Trophoblast cell (in vitro differentiated cells and primary cell): ENCODE data around the gene RIN3.
A peak's percentile ranks its signal among the peaks of the same experiment; 100 is the strongest.

ENCODE experiments used
- DNase-seq, 2 donors: peaks; one replicate each; pipeline ENCODE4 v3.0.0-alpha.2; 2016
- H2AFZ ChIP-seq: 2 replicates; pipeline ENCODE4 v1.6.1; 2013; ENCODE audit warnings: low read length, moderate library complexity, mild to moderate bottlenecking; ENCODE audit not compliant: insufficient read depth, poor library complexity
- H2AK5ac ChIP-seq: 2 replicates; pipeline ENCODE4 v1.6.1; 2013; ENCODE audit warnings: mild to moderate bottlenecking, low read length
- H2BK120ac ChIP-seq: 2 replicates; pipeline ENCODE4 v1.6.1; 2013; ENCODE audit warnings: low read length, mild to moderate bottlenecking, moderate library complexity; ENCODE audit not compliant: insufficient read depth, poor library complexity
- H2BK12ac ChIP-seq: 2 replicates; pipeline ENCODE4 v1.6.1; 2013; ENCODE audit warnings: mild to moderate bottlenecking, low read length, moderate library complexity
- H2BK5ac ChIP-seq: 2 replicates; pipeline ENCODE4 v1.6.1; 2013; ENCODE audit warnings: low read length, low read depth, moderate library complexity, mild to moderate bottlenecking; ENCODE audit not compliant: poor library complexity
- H3K14ac ChIP-seq: 2 replicates; pipeline ENCODE4 v1.6.1; 2013; ENCODE audit warnings: mild to moderate bottlenecking, low read length
- H3K18ac ChIP-seq: 2 replicates; pipeline ENCODE4 v1.6.1; 2013; ENCODE audit warnings: mild to moderate bottlenecking, low read length
- H3K23ac ChIP-seq: 2 replicates; pipeline ENCODE4 v1.6.1; 2013; ENCODE audit warnings: low read length
- H3K27ac ChIP-seq: 2 replicates; pipeline ENCODE4 v1.5.1; 2013; ENCODE audit warnings: low read depth, mild to moderate bottlenecking, inconsistent platforms, low read length, moderate library complexity
- H3K27me3 ChIP-seq: 2 replicates; pipeline ENCODE4 v1.6.1; 2013; ENCODE audit warnings: inconsistent platforms, mild to moderate bottlenecking, low read length, moderate library complexity; ENCODE audit not compliant: insufficient read depth
- H3K36me3 ChIP-seq, 2 experiments: 1 replicate in 1 of 2; 2 replicates in 1 of 2; pipeline ENCODE4 v1.6.1; 2013; ENCODE audit warnings: low read length in 2 of 2, mild to moderate bottlenecking in 2 of 2, moderate library complexity in 1 of 2; ENCODE audit not compliant: insufficient read depth in 2 of 2, control insufficient read depth in 1 of 2
- H3K4ac ChIP-seq: 2 replicates; pipeline ENCODE4 v1.6.1; 2013; ENCODE audit warnings: low read depth, mild to moderate bottlenecking, low read length, moderate library complexity
- H3K4me1 ChIP-seq, 2 experiments: 1 replicate in 1 of 2; 2 replicates in 1 of 2; pipeline ENCODE4 v1.6.1; 2013; ENCODE audit warnings: low read length in 2 of 2, mild to moderate bottlenecking in 2 of 2, moderate library complexity in 1 of 2; ENCODE audit not compliant: insufficient read depth in 2 of 2, control insufficient read depth in 1 of 2
- H3K4me2 ChIP-seq: 2 replicates; pipeline ENCODE4 v1.6.1; 2013; ENCODE audit warnings: inconsistent platforms, mild to moderate bottlenecking, low read length, moderate library complexity
- H3K4me3 ChIP-seq: 2 replicates; pipeline ENCODE4 v1.5.1; 2013; ENCODE audit warnings: mild to moderate bottlenecking, low read depth, low read length, inconsistent platforms
- H3K79me1 ChIP-seq: one replicate; pipeline ENCODE4 v1.6.1; 2013; ENCODE audit warnings: low read length
- H3K79me2 ChIP-seq: 2 replicates; pipeline ENCODE4 v1.6.1; 2013; ENCODE audit warnings: low read length, mild to moderate bottlenecking; ENCODE audit not compliant: control insufficient read depth, insufficient read depth, poor library complexity
- H3K9ac ChIP-seq: 2 replicates; pipeline ENCODE4 v1.6.1; 2013; ENCODE audit warnings: mild to moderate bottlenecking, low read length
- H3K9me3 ChIP-seq: 2 replicates; pipeline ENCODE4 v1.6.1; 2013; ENCODE audit warnings: low read depth, mild to moderate bottlenecking, control low read depth, inconsistent platforms, low read length; ENCODE audit not compliant: insufficient read depth
- H4K12ac ChIP-seq: 2 replicates; pipeline ENCODE4 v1.6.1; 2013; ENCODE audit warnings: low read depth, mild to moderate bottlenecking, low read length, moderate library complexity
- H4K8ac ChIP-seq: 2 replicates; pipeline ENCODE4 v1.6.1; 2013; ENCODE audit warnings: low read depth, mild to moderate bottlenecking, low read length, moderate library complexity
- H4K91ac ChIP-seq: one replicate; pipeline ENCODE4 v1.6.1; 2013; ENCODE audit warnings: low read depth, mild to moderate bottlenecking, low read length, moderate library complexity
- WGBS: extraction: QIAGEN DNeasy Blood & Tissue Kit; methylation state at CpG from one replicate; pipeline ENCODE4 v1.1.7; 2013; ENCODE audit warnings: missing lambda C conversion rate; ENCODE audit not compliant: insufficient read length, insufficient coverage; ENCODE audit errors: extremely low coverage; 5-methylcytosine and 5-hydroxymethylcytosine counted together

RIN3 gene

GRCh38 chr14:92719890-92720323, 206.3 kb downstream of the RIN3 start:
- Histone ChIP-seq H3K27ac (no peak overlapping the region), H3K4me1 (peaks cover 10 to 20% of the 10 kb centered on the region in 2 experiments), H3K79me1 (peaks cover 7% of the 10 kb centered on the region), H2AK5ac (no peak overlapping the region), H4K12ac (no peak overlapping the region), H3K9ac (no peak overlapping the region), H2BK5ac (no peak overlapping the region), H3K14ac (peak overlapping the region; percentile 41), H2BK120ac (no peak overlapping the region), H3K4me3 (no peak overlapping the region), H3K36me3 (peaks cover 10 to 19% of the 10 kb centered on the region in 2 experiments), H2BK12ac (no peak overlapping the region), H4K91ac (no peak overlapping the region), H2AFZ (no peak overlapping the region), H3K23ac (no peak overlapping the region), H3K4ac (no peak overlapping the region), H3K18ac (peak overlapping the region; percentile 48), H4K8ac (no peak overlapping the region), H3K9me3 (no peaks in the 10 kb centered on the region), H3K27me3 (no peaks in the 10 kb centered on the region), H3K4me2 (no peak overlapping the region), H3K79me2 (peaks cover 2% of the 10 kb centered on the region)
- WGBS = no CpG with 5 or more reads among the region's 5 CpGs
- no peak for DNase-seq

- Histone ChIP-seq H4K12ac (no peak overlapping the region), H3K4me2 (peak overlapping the region; percentile 47), H3K9me3 (no peaks in the 10 kb centered on the region), H3K79me2 (peaks cover 2% of the 10 kb centered on the region), H3K4me1 (peaks cover 17 to 29% of the 10 kb centered on the region in 2 experiments), H3K9ac (no peak overlapping the region), H3K79me1 (peaks cover 13% of the 10 kb centered on the region), H3K23ac (no peak overlapping the region), H3K14ac (no peak overlapping the region), H2BK12ac (peak overlapping the region; percentile 34), H3K36me3 (peaks cover 10 to 16% of the 10 kb centered on the region in 2 experiments), H3K4ac (no peak overlapping the region), H3K4me3 (no peak overlapping the region), H3K27ac (peak overlapping the region; percentile 99), H3K27me3 (no peaks in the 10 kb centered on the region), H4K91ac (peak overlapping the region; percentile 12), H2AK5ac (no peak overlapping the region), H2BK5ac (peak overlapping the region; percentile 81), H2BK120ac (peak overlapping the region; percentile 33), H2AFZ (no peak overlapping the region), H3K18ac (peak overlapping the region; percentile 26), H4K8ac (peak overlapping the region; percentile 24)
- whole genome bisulfite sequencing = no CpG with 5 or more reads among the region's 14 CpGs
- DNase-seq = peak; percentile 95 to 98
Measured at GRCh38 chr14:92724516-92725340, 211.1 kb downstream of the RIN3 start.

GRCh38 chr14:92726135-92726932, 212.8 kb downstream of the RIN3 start:
- H3K36me3 ChIP-seq = peaks cover 5 to 12% of the 10 kb centered on the region in 2 experiments
- peak overlapping the region; percentile 81 for H3K4ac ChIP-seq
- no CpG with 5 or more reads among the region's 12 CpGs for WGBS
- peak overlapping the region; percentile 77 for H4K12ac ChIP-seq
- H3K9me3 ChIP-seq = no peaks in the 10 kb centered on the region
- no peaks in the 10 kb centered on the region for H3K27me3 ChIP-seq
- H3K14ac ChIP-seq = peak overlapping the region; percentile 96
- H3K4me2 ChIP-seq = no peak overlapping the region
- no peak overlapping the region for H3K4me3 ChIP-seq
- H2BK120ac ChIP-seq = peak overlapping the region; percentile 36
- peaks cover 13% of the 10 kb centered on the region for H3K79me1 ChIP-seq
- H3K18ac ChIP-seq = peak overlapping the region; percentile 88
- H2AK5ac ChIP-seq = peak overlapping the region; percentile 82
- H3K23ac ChIP-seq = no peak overlapping the region
- H4K91ac ChIP-seq = peak overlapping the region; percentile 93
- no peak overlapping the region for H2AFZ ChIP-seq
- DNase-seq = peak; percentile 66 to 76
- H3K27ac ChIP-seq = peak overlapping the region; percentile 99
- peaks cover 17 to 27% of the 10 kb centered on the region in 2 experiments for H3K4me1 ChIP-seq
- peak overlapping the region; percentile 76 for H4K8ac ChIP-seq
- peaks cover 2% of the 10 kb centered on the region for H3K79me2 ChIP-seq
- no peak overlapping the region for H3K9ac ChIP-seq
- peak overlapping the region; percentile 44 for H2BK5ac ChIP-seq
- H2BK12ac ChIP-seq = peak overlapping the region; percentile 88

- H2AFZ ChIP-seq = no peak overlapping the region
- no CpG with 5 or more reads among the region's 8 CpGs for WGBS
- H2BK120ac ChIP-seq = peak overlapping the region; percentile 36
- peaks cover 17 to 27% of the 10 kb centered on the region in 2 experiments for H3K4me1 ChIP-seq
- H3K9ac ChIP-seq = no peak overlapping the region
- peak overlapping the region; percentile 93 for H4K91ac ChIP-seq
- peak overlapping the region; percentile 88 for H2BK12ac ChIP-seq
- H4K8ac ChIP-seq = no peak overlapping the region
- no peak overlapping the region for H3K4me2 ChIP-seq
- H3K23ac ChIP-seq = no peak overlapping the region
- peaks cover 13% of the 10 kb centered on the region for H3K79me1 ChIP-seq
- no peak overlapping the region for H3K4me3 ChIP-seq
- no peak overlapping the region for H4K12ac ChIP-seq
- H3K14ac ChIP-seq = no peak overlapping the region
- no peak for DNase-seq
- H2BK5ac ChIP-seq = peak overlapping the region; percentile 44
- peaks cover 1% of the 10 kb centered on the region for H3K9me3 ChIP-seq
- H3K27me3 ChIP-seq = no peaks in the 10 kb centered on the region
- H3K27ac ChIP-seq = peak overlapping the region; percentile 79
- no peak overlapping the region for H3K4ac ChIP-seq
- peaks cover 2% of the 10 kb centered on the region for H3K79me2 ChIP-seq
- peak overlapping the region; percentile 88 for H3K18ac ChIP-seq
- H3K36me3 ChIP-seq = peaks cover 6 to 16% of the 10 kb centered on the region in 2 experiments
- no peak overlapping the region for H2AK5ac ChIP-seq
Measured at GRCh38 chr14:92726933-92727262, 213.3 kb downstream of the RIN3 start.
